ENCODE measurements around the gene GINS1.

The GINS1 gene

GRCh38 chr20:25496165-25496967, 88.9 kb downstream of the GINS1 start:
- no peak for DNase-seq

- DNase-seq: no peak
Measured at GRCh38 chr20:25496968-25497401, 89.5 kb downstream of the GINS1 start.

- DNase-seq: no peak
Measured at GRCh38 chr20:25497586-25498279, 90.3 kb downstream of the GINS1 start.
